ENCODE data around the gene PRSS56. TPM values are rescaled to one million over a fixed set of nuclear protein-coding genes. Genes with fewer than 3 reads are reported as not detected.

Gene PRSS56
- total and polyA plus RNA-seq, 2 of the 13 experiments (the other 11 are each of a cell fraction or from before 2014, with no cell fraction given), result not detected

DNA sequence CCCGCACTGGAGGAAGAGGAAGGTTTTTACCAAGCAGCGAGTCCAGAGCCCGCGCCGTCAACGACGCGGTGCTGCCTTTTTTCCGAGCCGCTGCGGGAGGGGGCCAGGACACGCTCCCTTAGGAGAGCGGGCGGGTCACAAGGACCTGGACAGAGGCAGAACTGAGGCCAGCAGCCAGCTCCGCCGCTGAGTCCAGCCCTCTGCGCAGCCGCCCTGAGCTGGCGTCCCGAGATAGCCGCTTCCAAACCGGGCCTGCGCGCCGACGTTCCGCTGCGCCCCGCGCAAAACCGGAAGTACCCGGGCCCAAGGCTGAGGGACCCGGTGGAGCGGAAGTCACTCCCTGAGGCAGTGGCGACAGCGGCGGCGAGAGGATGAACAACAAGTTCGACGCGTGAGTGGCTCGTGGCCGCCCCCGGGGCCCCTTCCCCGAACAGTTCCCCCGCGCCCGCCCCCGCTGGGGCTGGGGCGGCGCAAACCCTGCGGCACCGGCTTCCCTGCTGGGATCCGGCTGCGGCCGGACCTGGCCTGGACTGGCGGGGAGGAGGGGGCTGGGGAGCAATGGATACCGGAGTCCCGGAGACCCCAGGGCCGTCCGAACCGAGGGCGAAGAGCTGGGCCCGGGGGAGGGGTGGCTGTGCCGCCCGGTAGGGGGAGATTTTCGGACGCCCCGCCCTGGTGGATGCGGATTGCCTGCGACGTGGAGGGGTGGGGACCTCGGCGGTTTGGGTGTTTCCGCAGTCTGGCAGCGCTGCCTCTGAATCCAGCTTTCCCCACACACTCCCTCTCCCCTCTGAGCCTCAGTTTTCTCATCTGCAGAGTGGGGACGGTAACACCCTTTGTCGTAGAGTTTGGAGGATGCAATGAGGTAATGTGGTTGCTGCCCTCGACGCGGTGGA is 30.4 kb downstream of the PRSS56 start, which contains the start of the genes EIF4E2 and TIGD1 (continued):
- peak; percentile 84 for TF ChIP-seq MIXL1 (CRISPR knock-in tag; IDR thresholded peaks at IDR 0.05)
- TF ChIP-seq RFXANK (CRISPR knock-in tag; IDR thresholded peaks at IDR 0.05), result peak; percentile 92
- TF ChIP-seq NFKB2 (CRISPR knock-in tag; IDR thresholded peaks at IDR 0.05; ENCODE audit: borderline replicate concordance), result peak; percentile 100
- TF ChIP-seq ZNF460 (CRISPR knock-in tag; IDR thresholded peaks at IDR 0.05; ENCODE audit: borderline replicate concordance), result peak; percentile 52
- peak; percentile 98 for TF ChIP-seq ASH2L (IDR thresholded peaks at IDR 0.05; ENCODE audit: insufficient read length, low read depth, low read length)
- TF ChIP-seq EHMT2 (IDR thresholded peaks at IDR 0.05; ENCODE audit: borderline replicate concordance, low read depth, low read length), result no peak
- peak; percentile 96 for TF ChIP-seq POLR2AphosphoS5 (IDR thresholded peaks at IDR 0.05; ENCODE audit: low read depth, low read length)
- TF ChIP-seq, protein P1, sequence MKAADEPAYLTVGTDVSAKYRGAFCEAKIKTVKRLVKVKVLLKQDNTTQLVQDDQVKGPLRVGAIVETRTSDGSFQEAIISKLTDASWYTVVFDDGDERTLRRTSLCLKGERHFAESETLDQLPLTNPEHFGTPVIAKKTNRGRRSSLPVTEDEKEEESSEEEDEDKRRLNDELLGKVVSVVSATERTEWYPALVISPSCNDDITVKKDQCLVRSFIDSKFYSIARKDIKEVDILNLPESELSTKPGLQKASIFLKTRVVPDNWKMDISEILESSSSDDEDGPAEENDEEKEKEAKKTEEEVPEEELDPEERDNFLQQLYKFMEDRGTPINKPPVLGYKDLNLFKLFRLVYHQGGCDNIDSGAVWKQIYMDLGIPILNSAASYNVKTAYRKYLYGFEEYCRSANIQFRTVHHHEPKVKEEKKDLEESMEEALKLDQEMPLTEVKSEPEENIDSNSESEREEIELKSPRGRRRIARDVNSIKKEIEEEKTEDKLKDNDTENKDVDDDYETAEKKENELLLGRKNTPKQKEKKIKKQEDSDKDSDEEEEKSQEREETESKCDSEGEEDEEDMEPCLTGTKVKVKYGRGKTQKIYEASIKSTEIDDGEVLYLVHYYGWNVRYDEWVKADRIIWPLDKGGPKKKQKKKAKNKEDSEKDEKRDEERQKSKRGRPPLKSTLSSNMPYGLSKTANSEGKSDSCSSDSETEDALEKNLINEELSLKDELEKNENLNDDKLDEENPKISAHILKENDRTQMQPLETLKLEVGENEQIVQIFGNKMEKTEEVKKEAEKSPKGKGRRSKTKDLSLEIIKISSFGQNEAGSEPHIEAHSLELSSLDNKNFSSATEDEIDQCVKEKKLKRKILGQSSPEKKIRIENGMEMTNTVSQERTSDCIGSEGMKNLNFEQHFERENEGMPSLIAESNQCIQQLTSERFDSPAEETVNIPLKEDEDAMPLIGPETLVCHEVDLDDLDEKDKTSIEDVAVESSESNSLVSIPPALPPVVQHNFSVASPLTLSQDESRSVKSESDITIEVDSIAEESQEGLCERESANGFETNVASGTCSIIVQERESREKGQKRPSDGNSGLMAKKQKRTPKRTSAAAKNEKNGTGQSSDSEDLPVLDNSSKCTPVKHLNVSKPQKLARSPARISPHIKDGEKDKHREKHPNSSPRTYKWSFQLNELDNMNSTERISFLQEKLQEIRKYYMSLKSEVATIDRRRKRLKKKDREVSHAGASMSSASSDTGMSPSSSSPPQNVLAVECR (CRISPR knock-in tag; IDR thresholded peaks at IDR 0.05; ENCODE audit: borderline replicate concordance), result peak; percentile 95; the same call in 1 of the 2 replicates
- no peak; the same call in 1 of the 2 replicates for TF ChIP-seq ZNF367 (CRISPR knock-in tag; IDR thresholded peaks at IDR 0.05; ENCODE audit: borderline replicate concordance)
- peak; percentile 82 for TF ChIP-seq PITX1 (CRISPR knock-in tag; IDR thresholded peaks at IDR 0.05)
- TF ChIP-seq, protein P2, sequence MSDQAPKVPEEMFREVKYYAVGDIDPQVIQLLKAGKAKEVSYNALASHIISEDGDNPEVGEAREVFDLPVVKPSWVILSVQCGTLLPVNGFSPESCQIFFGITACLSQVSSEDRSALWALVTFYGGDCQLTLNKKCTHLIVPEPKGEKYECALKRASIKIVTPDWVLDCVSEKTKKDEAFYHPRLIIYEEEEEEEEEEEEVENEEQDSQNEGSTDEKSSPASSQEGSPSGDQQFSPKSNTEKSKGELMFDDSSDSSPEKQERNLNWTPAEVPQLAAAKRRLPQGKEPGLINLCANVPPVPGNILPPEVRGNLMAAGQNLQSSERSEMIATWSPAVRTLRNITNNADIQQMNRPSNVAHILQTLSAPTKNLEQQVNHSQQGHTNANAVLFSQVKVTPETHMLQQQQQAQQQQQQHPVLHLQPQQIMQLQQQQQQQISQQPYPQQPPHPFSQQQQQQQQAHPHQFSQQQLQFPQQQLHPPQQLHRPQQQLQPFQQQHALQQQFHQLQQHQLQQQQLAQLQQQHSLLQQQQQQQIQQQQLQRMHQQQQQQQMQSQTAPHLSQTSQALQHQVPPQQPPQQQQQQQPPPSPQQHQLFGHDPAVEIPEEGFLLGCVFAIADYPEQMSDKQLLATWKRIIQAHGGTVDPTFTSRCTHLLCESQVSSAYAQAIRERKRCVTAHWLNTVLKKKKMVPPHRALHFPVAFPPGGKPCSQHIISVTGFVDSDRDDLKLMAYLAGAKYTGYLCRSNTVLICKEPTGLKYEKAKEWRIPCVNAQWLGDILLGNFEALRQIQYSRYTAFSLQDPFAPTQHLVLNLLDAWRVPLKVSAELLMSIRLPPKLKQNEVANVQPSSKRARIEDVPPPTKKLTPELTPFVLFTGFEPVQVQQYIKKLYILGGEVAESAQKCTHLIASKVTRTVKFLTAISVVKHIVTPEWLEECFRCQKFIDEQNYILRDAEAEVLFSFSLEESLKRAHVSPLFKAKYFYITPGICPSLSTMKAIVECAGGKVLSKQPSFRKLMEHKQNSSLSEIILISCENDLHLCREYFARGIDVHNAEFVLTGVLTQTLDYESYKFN (CRISPR knock-in tag; conservative IDR thresholded peaks at IDR 0.05), result peak; percentile 84
- no peak for TF ChIP-seq U2AF2 (IDR thresholded peaks at IDR 0.05; ENCODE audit: low read depth, low read length)
- TF ChIP-seq, protein P3, sequence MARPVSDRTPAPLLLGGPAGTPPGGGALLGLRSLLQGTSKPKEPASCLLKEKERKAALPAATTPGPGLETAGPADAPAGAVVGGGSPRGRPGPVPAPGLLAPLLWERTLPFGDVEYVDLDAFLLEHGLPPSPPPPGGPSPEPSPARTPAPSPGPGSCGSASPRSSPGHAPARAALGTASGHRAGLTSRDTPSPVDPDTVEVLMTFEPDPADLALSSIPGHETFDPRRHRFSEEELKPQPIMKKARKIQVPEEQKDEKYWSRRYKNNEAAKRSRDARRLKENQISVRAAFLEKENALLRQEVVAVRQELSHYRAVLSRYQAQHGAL (CRISPR knock-in tag; IDR thresholded peaks at IDR 0.05; ENCODE audit: not compliant biosample characterization), result peak; percentile 95
- peak; percentile 82 for TF ChIP-seq MAZ (IDR thresholded peaks at IDR 0.05; ENCODE audit: borderline replicate concordance, low read depth, low read length)
- TF ChIP-seq MAZ (CRISPR knock-in tag; IDR thresholded peaks at IDR 0.05; ENCODE audit: low read depth), result peak; percentile 98
- TF ChIP-seq KMT2A (CRISPR knock-in tag; IDR thresholded peaks at IDR 0.05), result peak; percentile 100
- peak; percentile 98; the same call in 1 of the 2 replicates for TF ChIP-seq ARID2 (CRISPR knock-in tag; IDR thresholded peaks at IDR 0.05; ENCODE audit: borderline replicate concordance)
- TF ChIP-seq AGO2 (optimal IDR thresholded peaks at IDR 0.05; ENCODE audit: low read depth, low read length), result peak; percentile 84
- no peak for TF ChIP-seq TCF7L2 (IDR thresholded peaks at IDR 0.05; ENCODE audit: low read depth, low read length)
- peak; percentile 99 for TF ChIP-seq MTF2 (CRISPR knock-in tag; IDR thresholded peaks at IDR 0.05; ENCODE audit: borderline replicate concordance)
- peak; percentile 99 for TF ChIP-seq ZNF451 (CRISPR knock-in tag; IDR thresholded peaks at IDR 0.05)

All from HepG2 (cell line).